NCI-H510A (cell line): ENCODE measurements around the gene DOCK6.
A peak's percentile ranks its signal among the peaks of the same experiment; 100 is the strongest.

Experiments
- DNase-seq: peaks from one replicate; lab custom pipeline; 2025; lab: John Stamatoyannopoulos, UW

The DOCK6 gene

DNA sequence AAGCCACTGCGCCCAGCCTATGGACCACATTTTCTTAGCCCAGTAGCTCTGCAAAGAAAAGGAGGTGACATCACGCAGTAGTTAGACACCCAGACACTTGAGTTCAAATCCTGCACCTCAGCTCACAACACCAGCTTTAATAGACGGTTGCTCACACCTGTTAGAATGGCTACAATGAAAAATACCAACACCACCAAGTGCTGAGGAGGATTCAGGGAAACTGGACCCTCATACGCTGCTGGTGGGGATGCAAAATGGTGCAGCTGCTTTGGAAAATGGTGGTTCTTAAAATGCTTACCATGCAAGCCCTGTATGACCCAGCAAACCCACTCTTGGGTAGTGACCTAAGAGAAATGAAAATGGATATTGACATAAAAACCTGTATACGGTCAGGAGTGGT lies 11.7 kb upstream of the DOCK6 start:
- DNase-seq = no peak

DNA sequence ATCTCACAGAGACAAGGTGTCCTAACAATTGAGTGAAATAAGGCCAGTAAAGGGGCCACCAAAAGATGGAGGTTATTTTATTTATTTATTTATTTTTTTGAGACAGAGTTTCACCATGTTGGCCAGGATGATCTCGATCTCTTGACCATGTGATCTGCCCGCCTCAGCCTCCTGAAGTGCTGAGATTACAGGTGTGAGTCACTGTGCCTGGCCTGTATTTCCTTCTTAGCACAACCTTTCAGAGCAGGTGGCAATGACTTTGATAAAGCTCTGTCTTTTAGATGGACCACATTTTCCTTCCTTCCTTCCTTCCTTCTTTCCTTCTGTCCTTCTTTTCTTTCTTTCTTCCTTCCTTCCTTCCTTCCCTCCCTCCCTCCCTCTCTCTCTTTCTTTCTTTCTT lies 11.0 kb upstream of the DOCK6 start:
- DNase-seq = no peak

DNA sequence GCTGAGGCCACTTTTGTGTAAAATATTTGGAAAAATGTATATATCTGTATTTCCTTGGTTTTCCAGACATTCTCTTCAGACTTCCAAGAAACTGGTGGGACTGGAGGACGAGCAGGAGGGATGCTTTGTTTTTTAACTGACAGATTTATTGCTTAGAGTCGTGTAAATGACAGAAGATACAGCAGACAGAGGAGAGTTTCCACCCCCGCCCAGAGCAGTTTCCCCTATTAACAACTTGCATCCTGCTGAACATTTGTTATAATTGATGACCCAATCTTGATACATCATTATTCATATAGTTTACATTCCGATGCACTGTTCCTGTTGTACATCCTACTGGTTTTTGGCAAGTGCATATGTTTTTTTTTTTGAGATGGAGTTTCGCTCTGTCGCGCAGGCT lies 7.1 kb upstream of the DOCK6 start:
- DNase-seq = no peak

DNA sequence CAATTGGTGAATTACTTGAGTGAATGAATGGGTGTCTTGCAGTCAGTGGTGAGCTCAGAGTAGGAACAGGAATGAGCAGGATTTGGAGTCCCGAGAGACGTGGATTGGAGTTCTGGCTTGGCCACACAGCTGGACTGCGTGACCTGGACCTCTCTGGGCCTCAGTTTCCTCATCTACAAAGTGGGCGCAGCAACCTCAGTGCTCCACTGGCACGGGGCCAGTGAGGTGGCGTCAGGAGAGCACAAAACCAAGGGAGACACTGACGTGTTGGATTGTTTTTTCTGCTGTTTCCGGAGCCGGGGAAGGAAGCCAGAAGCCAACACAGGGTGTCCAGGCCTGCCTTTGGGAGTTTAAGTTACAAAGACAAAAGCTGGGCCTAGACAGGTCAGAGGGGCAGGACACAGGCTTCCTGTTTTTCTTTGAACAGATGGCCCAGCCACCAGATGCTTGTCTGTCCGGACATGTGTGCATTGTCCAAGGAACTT lies 6.5 kb upstream of the DOCK6 start:
- no peak for DNase-seq

DNA sequence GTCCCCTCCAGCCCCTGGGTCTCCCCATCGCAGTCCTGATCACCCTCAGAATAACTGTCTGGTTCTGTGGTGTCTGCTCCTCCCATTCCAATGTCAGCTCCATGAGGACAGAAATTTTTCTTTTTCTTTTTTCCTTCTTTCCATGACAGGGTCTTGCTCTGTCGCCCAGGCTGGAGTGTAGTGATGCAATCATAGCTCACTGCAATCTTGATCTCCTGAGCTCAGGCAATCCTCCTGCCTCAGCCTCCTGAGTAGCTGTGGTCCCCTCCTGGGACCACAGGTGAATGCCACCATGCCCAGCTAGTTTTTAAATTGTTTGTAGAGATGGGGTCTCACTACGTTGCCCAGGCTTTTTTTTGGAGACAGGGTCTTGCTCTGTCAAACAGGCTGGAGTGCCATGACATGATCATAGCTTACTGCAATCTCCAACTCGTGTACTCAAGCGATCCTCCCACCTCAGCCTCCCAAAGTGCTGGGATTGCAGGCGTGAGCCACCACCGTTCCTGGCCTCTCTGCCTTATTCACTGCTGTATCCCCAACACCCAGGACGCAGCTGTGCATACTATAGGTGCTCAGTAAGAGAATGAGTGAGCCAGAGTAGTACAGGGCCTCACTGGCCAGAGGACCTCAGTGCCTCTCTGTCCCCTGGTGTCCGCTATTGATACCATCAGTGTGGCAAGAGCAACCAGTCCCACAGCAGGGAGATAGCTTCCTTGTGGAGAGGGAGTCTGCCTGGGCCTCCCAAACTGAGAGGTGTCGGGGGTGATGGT lies 5.2 kb upstream of the DOCK6 start:
- DNase-seq = no peak

DNA sequence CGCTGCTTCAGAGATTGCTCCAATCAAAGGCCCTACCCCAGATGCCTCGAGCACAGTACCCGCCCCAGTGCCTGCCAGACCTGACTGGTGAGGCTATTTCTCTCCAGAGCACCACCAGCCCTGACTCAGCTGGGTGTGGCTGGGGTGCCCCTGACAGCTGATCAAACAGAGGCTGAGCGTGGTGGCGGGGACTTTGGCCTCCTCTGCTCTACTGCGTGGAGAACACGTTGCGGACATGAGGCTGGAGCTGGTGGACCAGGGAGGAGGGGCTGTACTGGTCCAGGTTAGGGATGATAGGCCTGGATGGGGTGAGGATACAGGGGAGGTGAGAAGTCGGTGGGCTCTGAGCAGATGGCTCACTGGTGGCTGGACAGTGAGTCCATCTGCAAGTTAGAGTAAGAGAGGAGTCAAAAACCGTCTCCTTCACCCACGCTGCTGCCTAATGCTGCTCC lies 3.5 kb upstream of the DOCK6 start:
- DNase-seq = peak; percentile 61

DNA sequence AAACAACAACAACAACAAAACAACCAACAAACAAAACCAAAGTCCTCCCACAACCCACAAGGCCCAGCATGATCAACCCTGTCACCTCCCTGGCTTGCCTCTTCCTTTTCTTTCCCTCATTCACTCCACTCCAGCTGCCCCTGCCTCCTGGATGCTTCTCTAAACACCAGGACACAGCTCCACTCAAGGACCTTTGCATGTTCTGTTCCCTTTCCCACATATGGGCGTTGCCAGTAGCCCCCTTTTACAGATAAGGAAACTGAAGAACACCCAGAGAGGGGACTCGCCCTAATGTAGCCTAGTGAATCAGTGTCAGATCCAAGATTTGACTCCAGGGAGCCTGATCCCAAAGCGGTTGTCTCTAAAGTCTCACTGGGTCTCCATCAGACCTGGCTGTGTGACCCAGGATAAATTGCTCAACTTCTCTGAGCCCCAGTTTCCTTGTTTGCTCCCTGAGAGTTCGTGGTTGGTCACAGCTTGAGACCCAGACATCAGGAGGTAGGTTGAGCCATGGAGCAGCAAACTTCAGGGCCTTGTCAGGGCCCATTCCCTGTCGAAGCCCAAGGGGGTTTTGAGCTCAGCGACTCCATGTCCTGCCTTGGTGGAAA lies 3.0 kb upstream of the DOCK6 start:
- DNase-seq = no peak

DNA sequence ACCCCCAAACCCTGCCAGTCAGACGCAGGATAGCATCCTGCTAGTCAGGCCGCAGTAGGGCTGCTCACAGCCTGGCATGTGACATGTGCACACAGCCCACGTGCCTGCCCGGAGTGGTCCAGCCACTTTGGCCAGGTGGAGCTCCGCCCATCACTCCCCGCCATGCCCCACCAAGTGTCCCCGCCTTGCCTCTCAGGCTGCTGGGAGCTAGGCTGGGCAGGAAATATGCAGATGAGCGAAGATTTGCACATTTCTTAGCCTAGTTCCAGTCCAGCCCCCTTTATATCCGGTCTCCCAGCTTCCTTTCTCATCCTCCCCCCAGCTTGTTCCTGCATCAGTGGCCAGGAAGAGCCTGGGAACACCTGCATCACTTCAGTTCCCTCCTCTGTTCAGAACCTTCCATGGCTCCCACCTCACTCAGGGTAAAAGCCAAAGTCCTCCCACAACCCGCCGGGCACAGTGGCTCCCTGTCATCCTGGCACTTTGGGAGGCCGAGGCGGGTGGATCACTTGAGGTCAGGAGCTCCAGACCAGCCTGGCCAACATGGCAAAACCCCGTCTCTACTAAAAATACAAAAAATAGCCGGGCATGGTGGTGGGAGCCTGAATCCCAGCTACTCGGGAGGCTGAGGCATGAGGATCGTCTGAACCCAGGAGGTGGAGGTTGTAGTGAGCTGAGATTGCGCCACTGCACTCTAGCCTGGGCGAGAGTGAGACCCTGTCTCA lies 2.3 kb upstream of the DOCK6 start:
- DNase-seq = peak; percentile 86

DNA sequence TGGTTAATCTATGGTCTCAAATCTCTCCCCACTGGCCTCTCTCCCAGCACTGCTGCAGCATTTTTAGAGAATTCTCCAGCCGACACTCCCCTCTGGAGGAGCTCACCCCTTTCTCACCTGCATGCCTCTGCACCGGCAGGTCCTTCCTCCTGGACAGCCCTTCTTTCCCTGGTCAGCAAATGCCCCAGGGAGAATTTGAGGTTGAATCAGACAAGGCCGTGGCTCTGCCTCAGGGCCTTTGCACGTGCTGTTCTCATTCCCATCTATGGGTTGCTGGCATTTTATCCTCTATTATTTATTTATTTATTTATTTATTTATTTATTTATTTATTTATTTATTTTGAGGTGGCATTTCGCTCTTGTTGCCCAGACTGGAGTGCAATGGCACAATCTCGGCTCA lies 1.4 kb upstream of the DOCK6 start:
- no peak for DNase-seq

DNA sequence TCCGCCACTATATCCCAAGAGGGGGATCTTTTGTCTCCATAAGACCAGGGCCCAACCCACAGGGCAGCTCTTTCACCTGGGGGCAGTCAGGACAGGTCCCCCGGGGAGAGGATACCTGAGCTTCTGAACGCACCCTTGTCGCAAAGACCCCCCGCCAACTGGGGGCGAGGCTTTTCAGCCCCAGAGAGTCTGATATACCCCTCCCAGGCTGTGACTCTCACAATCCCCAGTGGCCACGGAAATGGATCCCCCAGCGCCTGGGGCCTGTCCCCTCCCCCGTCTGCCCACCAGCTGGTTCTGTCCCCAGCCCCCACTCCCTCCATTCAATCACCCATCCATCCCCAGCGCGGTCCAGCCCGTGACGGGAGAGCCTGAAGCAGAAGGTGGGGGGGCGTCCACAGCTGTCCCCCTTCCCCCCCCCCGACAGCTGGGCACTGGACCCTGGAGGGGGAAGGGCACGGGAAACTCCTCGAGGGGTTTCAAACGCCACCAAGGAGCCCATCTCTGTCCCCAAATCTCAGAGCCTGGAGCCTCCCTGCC lies 823 bp downstream of the DOCK6 start:
- no peak for DNase-seq

DNA sequence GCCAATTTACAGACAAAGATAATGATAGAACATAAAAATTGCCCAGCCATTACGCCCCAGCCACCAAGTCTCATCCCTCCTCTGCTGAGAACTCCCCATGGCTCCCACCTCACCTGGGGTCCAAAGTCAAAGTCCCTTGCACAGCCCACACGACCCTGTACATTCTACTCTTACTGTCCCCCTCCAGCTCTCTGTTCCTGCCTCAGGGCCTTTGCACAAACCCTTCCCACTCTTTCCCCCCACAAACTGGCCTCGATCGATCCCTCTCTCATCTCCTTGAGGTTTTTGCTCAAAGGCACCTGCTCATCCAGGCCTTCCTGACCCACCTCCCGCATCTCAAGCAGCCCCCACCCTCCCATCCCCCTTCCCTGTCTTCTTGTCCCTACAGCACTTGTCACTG lies 1.3 kb downstream of the DOCK6 start:
- no peak for DNase-seq

DNA sequence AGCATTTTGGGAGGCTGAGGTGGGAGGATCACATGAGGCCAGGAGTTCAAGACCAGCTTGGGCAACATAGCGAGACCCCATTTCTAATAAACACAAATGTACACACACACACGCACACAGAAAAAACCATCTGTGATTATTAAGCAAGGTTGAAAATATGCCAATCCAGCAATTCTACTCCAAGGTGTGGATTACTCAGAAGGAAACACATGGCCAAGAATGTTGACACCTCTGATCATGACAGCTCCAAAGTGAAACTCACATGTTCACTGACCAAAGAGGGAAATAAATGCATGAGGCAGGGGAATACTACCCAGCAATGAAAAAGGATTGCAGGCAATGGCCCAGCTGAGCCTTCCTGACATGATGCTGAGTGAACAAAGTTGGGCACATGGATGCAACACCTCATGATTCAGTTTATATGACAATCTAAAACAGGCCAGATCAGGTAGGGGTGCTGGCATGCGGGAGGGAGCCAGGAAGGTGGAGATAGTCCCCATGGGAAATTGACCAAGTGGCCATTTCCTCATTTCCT lies 4.4 kb downstream of the DOCK6 start:
- no peak for DNase-seq

DNA sequence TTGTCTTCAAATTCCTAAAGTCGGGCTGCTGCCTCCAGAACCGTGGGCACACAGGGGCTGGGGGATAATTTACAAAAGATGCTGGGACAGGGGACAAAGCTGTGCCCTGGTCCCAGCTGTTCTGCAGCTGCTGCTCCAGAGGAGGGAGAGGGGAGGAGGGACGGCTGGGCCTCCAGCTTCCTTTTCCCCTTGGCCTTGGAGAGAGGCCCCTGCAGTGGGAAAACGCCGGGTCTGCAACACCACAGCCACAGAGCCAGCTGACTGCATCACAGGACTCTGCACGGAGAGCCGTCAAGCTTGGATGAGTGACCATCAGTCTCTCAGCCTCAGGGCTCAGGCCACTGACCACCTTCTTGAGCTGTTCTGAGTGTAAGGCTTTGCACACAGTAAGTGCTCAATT lies 6.1 kb downstream of the DOCK6 start:
- DNase-seq = no peak

DNA sequence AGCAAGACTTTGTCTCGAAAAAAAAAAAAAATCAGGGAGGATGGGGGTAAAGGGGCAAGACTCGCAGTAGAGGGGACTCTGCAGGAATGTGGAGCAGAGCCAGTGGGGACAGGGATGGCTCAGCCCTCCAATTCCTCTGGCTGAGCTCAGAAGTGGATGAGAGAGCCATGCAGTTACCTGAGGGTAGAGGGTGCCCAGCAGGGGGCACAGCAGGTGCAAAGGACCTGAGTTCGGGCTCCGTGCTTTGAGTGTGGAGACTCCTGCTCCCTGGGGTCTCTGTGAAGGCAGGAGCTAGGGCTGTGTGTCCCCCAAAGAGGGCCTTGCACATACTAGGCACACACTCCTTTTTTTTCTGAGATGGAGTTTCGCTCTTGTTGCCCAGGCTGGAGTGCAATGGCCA lies 7.7 kb downstream of the DOCK6 start:
- no peak for DNase-seq

DNA sequence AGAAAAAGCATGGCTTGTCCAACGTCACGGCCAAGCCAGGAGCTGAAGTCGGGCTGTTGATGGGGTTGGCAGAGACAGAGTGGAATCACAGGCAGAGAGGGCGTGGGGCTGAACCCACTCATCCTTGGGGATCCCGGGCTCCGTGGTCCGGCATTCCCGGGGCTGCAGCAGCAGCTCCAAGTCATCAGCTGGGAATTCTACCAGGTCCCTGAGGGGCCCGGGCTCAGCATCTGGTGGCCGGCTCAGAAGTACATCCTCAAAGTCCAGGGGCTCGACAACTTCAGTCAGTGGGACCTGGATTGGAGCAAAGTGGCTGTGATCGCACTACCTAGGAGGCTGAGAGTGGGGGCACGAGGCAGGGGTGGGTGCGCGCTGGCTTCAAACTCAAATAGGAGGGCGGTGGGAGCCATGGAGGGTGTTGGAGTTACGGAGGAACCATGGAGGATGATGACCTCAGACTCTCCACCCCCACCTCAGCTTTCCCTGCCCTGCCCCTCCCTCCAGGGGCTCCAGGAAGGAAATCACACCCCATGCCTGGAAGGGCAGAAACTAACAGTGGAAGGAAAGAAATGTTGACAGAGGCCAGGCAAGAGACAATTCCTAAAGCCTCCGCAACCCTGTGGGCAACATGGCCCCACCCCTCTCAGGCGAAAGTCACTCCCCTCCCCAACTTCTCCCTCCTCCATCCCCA lies 9.5 kb downstream of the DOCK6 start:
- DNase-seq = no peak

DNA sequence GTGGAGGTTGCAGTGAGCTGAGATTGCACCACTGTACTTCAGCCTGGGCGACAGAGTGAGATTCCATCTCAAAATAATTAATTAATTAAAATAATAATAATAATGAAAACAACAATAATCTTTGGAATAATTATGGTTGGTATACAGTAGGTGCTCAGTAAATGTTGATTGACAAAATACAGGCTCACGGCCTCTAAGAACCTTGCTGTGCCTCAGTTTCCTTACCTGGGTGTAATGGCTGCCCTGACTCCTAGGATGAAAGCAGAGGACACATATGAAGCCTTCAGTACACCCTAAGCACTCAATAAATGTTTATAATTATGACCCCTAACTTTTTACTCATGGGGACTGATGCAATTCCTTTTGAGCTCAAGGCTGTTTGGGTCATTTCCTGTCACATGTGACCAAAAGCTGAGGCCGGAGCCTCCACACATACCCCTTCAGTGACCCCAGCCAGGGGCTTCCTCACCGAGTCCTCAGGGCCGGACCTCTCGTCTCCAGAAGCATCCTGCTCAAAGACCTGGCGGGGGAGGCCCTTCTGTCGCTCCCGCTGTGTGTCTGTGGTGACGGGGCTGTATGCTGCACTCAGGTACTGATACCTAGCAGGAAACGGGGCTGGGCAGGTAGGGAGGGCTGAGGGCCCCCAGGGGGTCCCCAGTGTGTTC lies 10.5 kb downstream of the DOCK6 start:
- no peak for DNase-seq

DNA sequence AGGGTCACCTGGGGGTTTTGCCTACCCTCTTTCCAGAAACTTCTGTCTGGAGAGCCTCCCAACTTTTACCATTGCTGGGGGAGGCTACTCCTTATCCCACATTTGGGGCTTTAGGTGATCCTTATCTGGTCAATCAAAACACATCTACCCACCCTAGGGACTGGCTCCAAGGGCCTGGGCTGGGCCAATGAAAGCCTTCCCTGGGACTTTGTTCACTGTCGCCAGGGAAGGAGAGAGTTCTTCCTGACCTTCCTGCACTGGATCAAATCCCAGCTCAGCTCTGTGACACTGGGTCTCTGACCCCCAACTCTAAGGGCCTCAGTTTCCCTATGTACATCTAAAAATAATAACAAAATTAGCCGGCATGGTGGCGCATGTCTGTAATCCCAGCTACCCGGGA lies 11.1 kb downstream of the DOCK6 start:
- no peak for DNase-seq

DNA sequence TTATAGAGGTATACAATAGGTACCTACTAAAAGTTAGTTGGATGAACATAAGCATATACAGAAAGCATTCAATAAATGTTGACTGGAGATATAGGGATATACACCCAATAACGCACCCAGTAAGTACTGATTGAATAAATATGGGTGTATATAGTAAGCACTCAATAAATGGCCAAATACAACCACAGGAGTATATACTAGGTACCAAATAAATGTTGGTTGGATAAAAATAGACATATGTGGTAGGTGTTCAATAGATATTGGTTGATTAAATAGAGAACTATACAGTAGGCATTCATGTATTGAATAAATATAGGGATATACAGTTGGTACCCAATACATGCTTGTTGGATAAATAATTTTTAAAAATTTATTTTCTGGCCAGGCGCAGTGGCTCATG lies 13.5 kb downstream of the DOCK6 start:
- no peak for DNase-seq

DNA sequence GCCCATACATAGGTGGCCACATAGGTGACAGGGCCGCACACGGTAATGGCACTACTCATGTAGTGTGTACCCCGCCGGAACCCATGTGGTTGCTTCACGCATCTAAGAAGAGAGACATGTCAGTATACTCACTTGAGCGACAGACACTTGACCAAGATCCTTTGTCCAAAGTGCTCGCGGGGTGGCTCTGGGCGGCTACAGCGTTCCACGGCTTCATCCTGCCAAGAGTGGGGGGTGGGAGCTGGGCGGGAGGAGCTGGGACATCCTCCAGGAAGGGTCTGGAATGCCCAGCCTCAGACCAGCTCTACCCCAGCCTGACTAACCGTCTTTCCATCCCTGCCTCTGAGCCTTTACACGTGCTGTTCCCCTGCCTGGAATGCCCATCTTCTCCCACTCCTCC lies 14.4 kb downstream of the DOCK6 start:
- DNase-seq = no peak

DNA sequence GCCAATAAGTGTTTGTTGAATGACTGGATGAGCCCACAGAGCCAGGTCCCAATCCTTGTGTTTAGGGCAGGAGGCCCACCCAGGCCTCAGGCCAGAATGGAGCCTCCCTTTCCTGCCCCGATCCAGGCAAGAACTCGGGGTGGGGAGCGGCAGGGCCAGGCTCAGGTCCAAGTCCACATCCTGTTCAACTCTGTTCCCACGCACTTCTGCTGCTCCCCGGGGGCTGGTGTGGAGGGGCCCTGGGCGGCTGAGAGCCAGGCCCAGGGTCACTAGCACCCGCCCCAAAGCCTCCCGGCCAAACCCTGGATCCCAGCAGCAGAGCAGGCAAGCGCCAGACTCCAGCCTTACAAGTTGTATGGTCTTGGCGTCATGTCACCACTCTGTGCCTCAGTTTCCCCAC lies 14.9 kb downstream of the DOCK6 start:
- DNase-seq = no peak

DNA sequence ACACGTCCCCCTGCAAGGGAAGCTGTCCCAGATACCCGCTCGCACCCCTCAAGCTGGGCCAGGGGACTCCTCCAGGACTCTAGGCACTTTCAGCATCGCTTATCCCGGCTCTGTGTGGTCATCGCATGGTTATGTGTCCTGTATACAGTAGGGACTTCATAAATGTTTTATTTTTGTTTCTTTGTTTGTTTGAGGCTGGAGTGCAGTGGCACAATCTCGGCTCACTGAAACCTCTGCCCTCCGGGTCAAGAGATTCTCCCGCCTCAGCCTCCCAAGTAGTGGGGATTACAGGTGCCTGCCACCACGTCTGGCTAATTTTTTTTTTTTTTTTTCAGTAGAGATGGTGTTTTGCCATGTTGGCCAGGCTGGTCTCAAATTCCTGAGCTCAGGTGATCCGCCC lies 15.4 kb downstream of the DOCK6 start:
- DNase-seq = no peak
